ENCODE results near the gene PRDM15. TPM values are rescaled to one million over a fixed set of nuclear protein-coding genes. Genes with fewer than 3 reads are reported as not detected.

PRDM15 gene
- total RNA-seq, 4 donors from 2014 or later, result 4.7 to 9.2 (median 5.4) TPM

GRCh38 chr21:41916888-41917433, 37.8 kb upstream of the PRDM15 start:
- Histone ChIP-seq H3K27ac (no peak overlapping the region), H3K4me3 (no peak overlapping the region), H3K36me3 (peaks cover 0 to 79% (median 23%) of the 10 kb centered on the region in 3 donors), H3K27me3 (no peaks in the 10 kb centered on the region), H3K4me1 (peaks cover 0 to 5% (median 0%) of the 10 kb centered on the region in 3 donors), H3K9me3 (no peaks in the 10 kb centered on the region)
- TF ChIP-seq, protein P1, sequence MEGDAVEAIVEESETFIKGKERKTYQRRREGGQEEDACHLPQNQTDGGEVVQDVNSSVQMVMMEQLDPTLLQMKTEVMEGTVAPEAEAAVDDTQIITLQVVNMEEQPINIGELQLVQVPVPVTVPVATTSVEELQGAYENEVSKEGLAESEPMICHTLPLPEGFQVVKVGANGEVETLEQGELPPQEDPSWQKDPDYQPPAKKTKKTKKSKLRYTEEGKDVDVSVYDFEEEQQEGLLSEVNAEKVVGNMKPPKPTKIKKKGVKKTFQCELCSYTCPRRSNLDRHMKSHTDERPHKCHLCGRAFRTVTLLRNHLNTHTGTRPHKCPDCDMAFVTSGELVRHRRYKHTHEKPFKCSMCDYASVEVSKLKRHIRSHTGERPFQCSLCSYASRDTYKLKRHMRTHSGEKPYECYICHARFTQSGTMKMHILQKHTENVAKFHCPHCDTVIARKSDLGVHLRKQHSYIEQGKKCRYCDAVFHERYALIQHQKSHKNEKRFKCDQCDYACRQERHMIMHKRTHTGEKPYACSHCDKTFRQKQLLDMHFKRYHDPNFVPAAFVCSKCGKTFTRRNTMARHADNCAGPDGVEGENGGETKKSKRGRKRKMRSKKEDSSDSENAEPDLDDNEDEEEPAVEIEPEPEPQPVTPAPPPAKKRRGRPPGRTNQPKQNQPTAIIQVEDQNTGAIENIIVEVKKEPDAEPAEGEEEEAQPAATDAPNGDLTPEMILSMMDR (IDR thresholded peaks at IDR 0.05), result no peak
- no peak for TF ChIP-seq POLR2A (IDR thresholded peaks at IDR 0.05)
- no peak for DNase-seq
- intact Hi-C loops (cut with DNase I), result no loop called here
- WGBS, 2 donors, result 82 to 86% methylated on average over 2 to 3 of the region's 3 CpGs

GRCh38 chr21:41914965-41915364, 35.8 kb upstream of the PRDM15 start:
- WGBS, 2 donors, result 90 to 100% methylated on average over 2 to 4 of the region's 6 CpGs
- Histone ChIP-seq H3K9me3 (no peaks in the 10 kb centered on the region), H3K4me1 (no peaks in the 10 kb centered on the region), H3K4me3 (no peak overlapping the region), H3K27me3 (no peaks in the 10 kb centered on the region), H3K36me3 (peaks cover 0 to 96% (median 23%) of the 10 kb centered on the region in 3 donors), H3K27ac (no peak overlapping the region)
- DNase-seq, result no peak
- intact Hi-C loops (cut with DNase I), result no loop called here
- TF ChIP-seq, protein P1 (IDR thresholded peaks at IDR 0.05), result no peak
- no peak for TF ChIP-seq POLR2A (IDR thresholded peaks at IDR 0.05)

DNA sequence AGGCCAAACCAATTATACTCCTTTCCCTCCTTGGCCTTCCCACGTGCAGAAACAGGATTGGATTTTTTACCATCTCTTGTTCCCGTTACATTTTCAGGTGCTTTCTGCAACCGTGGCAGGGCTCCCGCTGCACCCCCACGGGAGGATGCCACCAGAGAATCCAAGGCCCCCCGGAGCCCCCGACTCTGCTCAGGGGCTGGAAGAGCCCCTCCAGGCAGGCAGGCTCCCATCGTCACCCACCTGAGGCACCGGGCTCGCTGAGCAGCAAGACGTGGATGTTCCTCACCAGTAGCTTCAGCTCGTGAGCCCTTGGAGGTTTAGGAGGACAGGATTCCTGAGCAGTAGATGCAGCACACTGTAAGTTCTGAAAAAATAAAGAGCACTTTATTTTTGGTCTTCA, 35.2 kb upstream of the PRDM15 start:
- 91 to 98% methylated on average over 10 to 11 of the region's 12 CpGs for WGBS, 2 donors
- no peak for TF ChIP-seq POLR2A (IDR thresholded peaks at IDR 0.05)
- TF ChIP-seq, protein P1 (IDR thresholded peaks at IDR 0.05), result no peak
- Histone ChIP-seq H3K36me3 (peaks cover 0 to 98% (median 23%) of the 10 kb centered on the region in 3 donors), H3K4me1 (no peaks in the 10 kb centered on the region), H3K4me3 (no peak overlapping the region), H3K27me3 (no peaks in the 10 kb centered on the region), H3K27ac (no peak overlapping the region), H3K9me3 (no peaks in the 10 kb centered on the region)
- DNase-seq, result no peak
- intact Hi-C loops (cut with DNase I), result no loop called here

DNA sequence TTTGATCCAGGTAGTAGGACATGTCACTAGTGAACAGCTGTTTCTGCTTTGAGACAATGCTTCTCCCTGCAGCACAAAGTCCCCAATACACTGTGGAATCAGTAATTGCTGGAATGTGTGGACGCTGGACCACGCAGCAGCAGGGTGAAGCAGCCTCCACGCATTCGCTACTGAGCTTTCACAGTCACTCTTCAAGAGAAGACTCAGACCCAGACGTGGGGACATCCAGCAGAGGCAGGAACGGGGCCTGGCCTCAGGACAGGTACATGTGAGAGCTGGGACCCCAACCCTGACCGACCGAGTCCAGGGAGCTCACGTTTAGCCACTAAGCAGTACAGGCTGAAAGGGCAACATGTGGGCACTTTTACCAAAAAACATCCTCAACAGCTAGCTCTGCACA, 34.1 kb upstream of the PRDM15 start:
- Histone ChIP-seq H3K27me3 (no peaks in the 10 kb centered on the region), H3K36me3 (peaks cover 0 to 100% (median 19%) of the 10 kb centered on the region in 3 donors), H3K4me3 (no peak overlapping the region), H3K4me1 (no peaks in the 10 kb centered on the region), H3K27ac (no peak overlapping the region), H3K9me3 (no peaks in the 10 kb centered on the region)
- intact Hi-C loops (cut with DNase I), result no loop called here
- no CpG with 5 or more reads among the region's 9 CpGs for WGBS, 2 donors
- TF ChIP-seq POLR2A (IDR thresholded peaks at IDR 0.05), result no peak
- TF ChIP-seq, protein P1 (IDR thresholded peaks at IDR 0.05), result no peak
- DNase-seq, result no peak

GRCh38 chr21:41908829-41909228, 29.7 kb upstream of the PRDM15 start:
- no peak for TF ChIP-seq POLR2A (IDR thresholded peaks at IDR 0.05)
- TF ChIP-seq, protein P1 (IDR thresholded peaks at IDR 0.05), result no peak
- no peaks in the 10 kb centered on the region for H3K27me3 ChIP-seq
- H3K9me3 ChIP-seq, result no peaks in the 10 kb centered on the region
- peaks cover 4 to 100% (median 19%) of the 10 kb centered on the region in 3 donors for H3K36me3 ChIP-seq
- 64 to 68% methylated on average over 3 of the region's 3 CpGs for WGBS, 2 donors
- intact Hi-C loops (cut with DNase I), result no loop called here
- no peak for DNase-seq
- H3K4me1 ChIP-seq, result no peaks in the 10 kb centered on the region
- no peak overlapping the region for H3K4me3 ChIP-seq
- H3K27ac ChIP-seq, result no peak overlapping the region

Measured in esophagus squamous epithelium (tissue), 5 donors.